Activated gamma-delta T cell treated with Interleukin-2 at 50 U/mL for 16 hours (primary cell): ENCODE measurements around the gene PPP2R2D.
A peak's percentile ranks its signal among the peaks of the same experiment; 100 is the strongest.
"Not testable (repeated sequence)": the region's sequence is repeated elsewhere in the genome, so short reads cannot be mapped to it uniquely, and the experiment has no call there.

Source experiments
- DNase-seq: peaks from one replicate; pipeline ENCODE4 v3.0.0-alpha.2; 2020

Gene PPP2R2D

DNA sequence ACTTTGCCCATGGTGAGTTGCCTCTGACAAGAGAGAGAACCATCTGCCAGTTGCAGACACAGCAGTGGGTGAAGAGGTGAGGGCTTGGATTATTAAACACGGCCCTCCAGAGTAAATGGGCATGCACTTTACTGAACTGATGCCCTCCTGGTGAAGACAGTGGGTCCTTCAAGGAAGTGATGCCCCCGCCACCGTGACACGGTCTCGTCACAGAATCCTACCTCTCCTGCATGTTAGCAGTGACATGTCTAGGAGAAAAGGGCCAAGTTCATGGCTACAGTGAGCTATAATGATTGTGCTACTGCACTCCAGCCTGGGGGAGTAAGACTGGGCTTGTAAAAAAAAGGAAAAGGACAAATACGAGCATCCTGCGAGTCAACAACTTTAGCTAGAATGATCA is 78.5 kb downstream of the PPP2R2D start:
- DNase-seq, result no peak

DNA sequence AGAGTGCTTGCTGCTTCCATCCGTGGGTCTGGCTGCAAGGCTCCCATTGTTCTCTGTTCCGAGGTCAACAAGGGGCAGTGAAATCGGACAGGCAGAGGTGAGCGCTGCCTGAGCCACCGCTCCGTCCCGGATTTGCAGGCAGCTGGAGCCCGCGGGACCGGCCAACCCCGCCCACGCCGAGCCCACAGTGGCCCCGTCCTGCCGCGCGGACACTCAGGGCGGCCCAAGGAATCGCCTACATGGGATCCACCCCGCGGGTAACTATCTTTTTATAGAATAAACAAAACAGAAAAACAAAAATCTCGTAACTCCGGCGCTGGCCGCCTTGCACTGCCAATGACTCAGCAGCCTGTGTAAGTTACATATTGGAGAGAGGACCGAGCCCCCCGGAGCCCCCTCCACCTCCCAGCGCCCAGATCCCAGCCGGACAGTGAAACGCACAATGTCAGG is 79.0 kb downstream of the PPP2R2D start:
- no peak for DNase-seq

DNA sequence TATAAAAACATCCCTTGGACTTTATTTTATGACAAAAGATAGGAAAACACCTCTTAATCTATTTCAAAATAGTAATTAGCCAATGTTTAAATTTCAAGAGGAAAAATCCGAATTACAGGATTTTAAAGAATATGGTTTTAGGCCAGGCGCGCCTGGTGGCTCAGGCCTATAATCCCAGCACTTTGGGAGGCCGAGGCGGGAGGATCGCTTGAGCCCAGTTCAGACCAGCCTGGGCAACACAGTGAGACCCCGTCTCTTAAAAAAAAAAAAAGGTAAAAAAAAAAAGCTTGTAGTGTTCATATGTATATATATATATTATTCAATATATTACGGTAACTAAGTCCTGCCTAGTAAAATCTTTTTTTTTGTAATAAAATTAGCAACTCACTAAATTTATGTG is 79.5 kb downstream of the PPP2R2D start:
- no peak for DNase-seq

DNA sequence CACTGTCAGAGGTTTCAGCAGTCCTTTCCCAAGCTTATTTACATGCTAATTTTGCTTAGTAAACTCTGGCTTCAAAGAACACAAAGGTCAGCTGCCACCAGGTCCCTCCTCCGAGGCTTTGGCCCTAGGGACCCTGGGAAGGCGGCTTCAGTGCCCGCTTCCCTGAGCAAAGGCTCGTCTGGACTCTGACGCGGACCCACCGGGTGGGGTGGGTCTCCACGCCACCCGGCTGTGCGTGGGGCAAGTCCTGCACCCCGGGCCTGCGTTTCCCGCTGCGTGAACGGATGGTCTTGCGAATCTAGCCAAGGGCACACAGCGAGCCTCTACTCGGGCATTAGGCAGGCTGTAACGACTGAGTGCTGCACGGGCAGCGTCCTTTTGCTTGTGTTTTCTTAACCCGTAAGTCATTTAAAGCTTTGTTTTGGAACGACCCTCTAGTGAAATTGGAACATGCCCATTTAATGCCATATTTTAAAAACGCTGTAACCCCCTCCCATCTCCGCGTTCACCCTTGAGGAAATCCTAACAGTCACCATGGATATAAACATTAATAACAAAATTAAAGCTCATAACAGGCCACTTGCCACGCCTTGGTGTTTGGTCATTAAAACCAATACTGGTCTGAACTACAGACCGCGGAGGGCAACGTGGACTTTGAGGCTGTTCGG is 80.1 kb downstream of the PPP2R2D start:
- no peak for DNase-seq

DNA sequence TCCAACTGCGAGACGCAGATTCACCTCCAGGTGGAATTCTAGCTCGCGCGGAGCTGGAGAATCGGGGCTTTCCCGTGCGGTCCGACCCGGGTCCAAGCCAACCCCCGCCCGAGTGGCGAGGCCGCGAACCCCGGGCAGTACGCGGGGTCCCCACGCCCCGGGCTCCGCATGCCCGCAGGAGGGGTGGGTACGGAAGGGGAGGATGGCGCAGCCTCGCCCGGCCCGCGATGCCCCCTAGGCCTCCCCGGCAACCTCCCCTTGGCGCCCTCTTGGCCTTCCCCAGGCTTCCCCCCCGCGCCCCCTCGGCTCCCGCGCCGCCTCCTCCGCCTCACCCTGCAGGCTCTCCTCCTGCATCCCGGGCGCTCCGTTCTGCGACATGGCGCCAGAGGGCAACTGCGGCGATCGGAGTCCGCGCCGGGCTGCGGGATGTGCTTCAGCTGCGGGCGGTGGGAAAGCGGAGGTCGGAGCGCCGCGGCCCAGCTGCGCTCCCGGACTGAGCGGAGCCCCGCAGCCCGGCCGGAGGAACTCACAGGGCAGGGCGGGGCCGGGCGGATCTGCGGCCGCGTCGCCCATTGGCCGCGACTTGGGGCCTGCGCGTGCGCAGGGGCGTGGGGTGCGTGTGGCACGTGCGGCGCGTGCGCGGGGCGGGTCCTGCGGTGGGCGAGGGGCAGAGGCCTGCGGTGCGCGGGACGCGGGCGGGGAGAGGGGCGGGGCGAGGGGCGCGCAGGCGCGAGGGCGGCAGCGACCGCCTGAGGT is 80.8 kb downstream of the PPP2R2D start, which contains the start of gene BNIP3:
Gene BNIP3 (minus strand): TSS at position 495 of the 756 bp plus-strand sequence. CDS start 117 bp downstream, at position 378.
- DNase-seq, result peak; percentile 94

DNA sequence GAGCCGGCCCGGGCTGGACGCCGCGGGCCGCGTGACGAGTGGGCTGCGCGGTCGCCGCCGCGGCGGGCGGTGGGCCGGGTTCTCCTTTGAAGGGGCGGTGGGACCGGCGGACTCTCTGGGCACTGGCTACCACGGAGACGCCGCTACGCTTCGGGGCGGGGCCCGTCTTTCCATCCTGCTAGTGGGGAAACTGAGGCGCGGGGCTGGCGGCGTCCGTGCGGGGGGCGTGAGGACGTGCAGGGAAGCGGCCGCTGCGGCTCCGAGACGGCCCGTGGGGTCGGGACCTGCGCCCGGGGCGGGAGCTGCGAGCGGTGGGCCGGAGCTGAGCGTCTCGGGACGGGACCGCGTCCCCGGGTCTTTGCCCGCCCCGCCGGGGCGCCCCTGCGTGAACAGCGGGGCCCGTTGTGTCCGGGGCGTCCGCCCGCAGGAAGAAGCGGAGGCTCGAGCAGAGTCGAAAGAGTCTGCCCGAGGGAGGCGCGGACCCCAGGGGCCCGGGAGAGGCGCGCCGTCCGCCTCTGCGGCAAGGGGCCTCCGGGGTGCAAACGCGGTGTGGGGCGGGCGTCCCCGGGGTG is 81.5 kb downstream of the PPP2R2D start:
- DNase-seq, result no peak

DNA sequence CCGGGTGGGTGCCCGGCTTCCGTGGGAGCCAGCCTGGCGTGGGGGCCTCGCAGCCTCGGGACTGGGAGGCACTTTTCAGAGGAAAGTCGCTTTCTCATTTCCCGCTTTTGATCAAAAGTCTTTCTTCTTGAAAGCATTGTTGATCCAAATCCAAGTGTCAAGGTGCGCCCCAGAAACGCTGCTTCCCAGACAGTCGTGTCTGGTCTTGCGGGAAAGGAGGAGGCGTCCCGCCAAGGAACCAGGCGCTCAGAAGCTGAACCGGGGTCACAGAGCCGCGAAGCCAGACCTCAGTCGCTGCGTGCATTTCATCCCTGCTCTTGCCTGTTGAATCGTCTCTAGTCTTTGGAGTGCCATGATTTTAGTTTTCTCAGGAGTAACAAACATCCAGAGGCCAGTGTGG is 82.0 kb downstream of the PPP2R2D start:
- DNase-seq, result no peak

DNA sequence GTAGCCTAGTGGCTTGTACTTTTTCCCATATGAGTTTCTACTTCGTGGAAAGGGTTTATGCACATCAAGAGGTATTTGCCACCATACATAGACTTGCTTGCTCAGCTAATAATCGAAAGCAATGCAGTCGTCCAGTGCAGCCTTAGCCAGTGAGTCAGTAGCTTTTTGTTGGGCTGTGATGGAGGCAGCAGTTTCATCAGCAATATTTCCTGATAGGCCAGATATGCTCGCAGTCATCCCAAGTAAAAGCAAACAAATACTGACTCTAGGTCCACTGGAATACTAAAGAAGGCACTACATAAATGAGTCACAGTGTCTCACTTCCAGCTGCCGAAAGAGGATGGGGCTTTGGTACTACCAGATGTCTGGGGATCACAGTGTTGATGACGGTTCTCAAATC is 83.0 kb downstream of the PPP2R2D start:
- DNase-seq, result no peak

DNA sequence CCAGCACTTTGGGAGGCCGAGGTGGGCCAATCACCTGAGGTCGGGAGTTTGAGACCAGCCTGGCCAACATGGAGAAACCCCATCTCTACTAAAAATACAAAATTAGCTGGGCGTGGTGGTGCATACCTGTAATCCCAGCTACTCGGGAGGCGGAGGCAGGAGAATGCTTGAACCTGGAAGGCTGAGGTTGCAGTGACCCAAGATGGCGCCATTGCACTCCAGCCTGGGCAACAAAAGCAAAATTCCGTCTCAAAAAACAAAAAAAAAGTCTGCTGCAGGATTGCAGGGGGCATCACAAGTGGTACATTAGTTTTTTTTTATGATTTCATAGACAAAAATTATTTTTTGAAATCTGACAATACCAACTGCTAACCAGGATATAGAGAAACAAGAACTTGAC is 86.0 kb downstream of the PPP2R2D start:
- DNase-seq, result not testable (repeated sequence)

DNA sequence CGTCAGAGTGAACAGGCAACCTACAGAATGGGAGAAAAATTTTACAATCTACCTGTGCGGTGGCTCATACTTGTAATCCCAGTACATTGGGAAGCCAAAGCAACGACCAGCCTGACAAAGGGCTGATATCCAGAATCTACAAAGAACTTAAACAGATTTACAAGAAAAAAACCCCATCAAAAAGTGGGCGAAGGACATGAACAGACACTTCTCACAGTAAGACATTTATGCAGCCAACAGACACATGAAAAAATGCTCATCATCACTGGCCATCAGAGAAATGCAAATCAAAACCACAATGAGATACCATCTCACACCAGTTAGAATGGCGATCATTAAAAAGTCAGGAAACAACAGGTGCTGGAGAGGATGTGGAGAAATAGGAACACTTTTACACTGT is 86.5 kb downstream of the PPP2R2D start:
- DNase-seq, result not testable (repeated sequence)

DNA sequence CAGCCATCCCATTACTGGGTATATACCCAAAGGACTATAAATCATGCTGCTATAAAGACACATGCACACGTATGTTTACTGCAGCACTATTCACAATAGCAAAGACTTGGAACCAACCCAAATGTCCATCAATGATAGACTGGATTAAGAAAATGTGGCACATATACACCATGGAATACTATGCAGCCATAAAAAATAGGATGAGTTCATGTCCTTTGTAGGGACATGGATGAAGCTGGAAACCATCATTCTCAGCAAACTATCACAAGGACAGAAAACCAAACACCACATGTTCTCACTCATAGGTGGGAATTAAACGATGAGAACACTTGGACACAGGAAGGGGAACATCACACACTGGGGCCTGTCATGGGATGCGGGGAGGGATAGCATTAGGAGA is 87.0 kb downstream of the PPP2R2D start:
- not testable (repeated sequence) for DNase-seq

DNA sequence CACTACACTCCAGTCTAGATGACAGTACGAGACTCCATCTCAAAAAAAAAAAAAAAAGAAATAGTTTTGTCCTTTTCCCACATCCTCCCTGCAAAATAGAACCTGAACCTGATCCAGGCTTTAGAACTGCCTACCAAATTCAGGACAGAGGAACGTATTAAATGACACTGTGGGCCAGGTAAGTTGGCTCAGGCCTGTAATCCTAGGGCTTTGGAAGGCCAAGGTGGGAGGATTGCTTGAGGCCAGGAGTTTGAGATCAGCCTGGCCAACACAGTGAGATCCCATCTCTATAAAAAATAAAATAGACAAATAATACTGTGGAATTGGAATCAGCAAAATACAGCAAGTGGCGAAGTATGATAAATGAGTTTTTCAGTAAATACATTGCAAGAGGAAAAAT is 90.9 kb downstream of the PPP2R2D start:
- no peak for DNase-seq

DNA sequence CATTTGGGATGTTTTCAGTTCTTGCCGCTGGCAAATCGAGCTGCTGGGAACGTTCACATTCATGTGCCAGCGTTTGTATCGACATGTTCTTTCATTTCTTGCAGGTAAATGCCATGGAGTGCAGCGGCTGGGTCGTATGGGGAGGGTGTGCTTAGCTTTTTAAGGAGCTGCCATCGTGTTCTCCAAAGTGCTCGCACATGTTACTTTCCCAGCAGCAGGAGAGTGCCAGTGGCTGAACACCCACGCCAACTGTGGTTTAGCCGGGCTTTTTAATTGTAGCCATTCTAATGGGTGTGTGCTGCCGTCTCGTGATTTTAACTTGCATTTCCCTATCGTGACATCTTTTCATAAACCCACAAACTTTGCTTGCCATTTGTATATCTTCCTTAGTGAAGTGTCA is 92.5 kb downstream of the PPP2R2D start:
- DNase-seq, result no peak

DNA sequence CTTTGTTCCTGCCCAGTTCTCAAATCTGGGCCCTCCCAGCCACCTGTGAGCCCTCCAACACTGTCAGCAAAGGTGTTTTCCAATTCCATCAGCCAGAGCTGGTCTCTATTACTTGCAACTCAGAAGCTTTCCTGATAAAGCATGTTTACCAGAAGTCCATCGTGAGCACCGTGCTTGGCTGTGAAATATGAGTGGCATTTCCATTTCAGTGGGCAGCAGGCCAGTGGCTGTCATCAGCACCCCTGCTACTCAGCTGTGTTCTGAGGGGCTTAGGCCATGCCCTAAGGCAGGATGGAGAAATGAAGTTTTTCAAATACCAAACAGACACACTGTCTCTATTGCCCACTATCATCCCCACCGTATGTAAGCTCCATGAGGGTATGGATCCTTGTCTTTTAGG is 93.6 kb downstream of the PPP2R2D start:
- DNase-seq, result no peak

DNA sequence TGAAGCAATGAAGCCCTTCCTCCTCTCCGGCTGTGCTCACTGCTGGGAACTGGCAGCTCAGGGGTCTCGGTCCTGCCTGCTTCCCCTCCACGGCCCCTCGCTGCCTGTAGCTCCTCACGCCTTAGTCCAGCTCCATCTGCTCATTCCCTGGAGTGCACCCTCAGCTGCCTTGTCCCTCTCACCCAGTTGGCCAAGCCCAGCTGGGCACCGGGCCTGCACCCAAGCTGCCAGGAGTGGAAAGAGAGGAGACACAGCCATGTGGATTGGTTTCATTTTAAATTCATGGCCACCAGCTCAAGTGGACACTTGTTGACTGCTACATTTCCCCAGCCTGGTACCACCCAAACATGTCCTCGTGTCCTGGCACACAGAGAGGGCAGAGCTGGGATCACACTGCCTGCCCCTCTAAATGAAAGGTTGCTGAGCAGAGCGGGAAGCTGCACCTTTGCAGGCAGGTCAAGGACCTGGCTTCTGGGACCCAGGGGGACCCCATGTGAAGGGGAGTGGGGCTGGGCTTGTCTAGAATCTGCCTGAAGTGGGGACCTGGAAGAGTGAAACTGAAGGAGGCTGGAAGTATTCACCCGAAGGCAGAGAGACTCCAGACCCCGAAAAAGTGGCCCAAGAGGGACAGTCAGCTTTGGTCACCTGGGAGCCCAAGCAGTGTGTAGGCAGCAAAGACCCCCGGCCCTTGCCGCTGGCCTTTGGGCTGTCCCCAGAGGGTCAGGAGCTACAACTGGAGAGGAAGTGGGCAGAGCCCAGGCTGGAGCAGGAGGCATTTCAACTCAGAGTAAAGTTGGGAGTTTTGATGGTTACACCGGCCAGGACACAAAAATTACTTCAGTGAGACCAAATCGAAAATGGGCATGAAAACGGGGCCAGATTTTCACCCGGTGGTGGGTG is 95.9 kb downstream of the PPP2R2D start:
- no peak for DNase-seq

DNA sequence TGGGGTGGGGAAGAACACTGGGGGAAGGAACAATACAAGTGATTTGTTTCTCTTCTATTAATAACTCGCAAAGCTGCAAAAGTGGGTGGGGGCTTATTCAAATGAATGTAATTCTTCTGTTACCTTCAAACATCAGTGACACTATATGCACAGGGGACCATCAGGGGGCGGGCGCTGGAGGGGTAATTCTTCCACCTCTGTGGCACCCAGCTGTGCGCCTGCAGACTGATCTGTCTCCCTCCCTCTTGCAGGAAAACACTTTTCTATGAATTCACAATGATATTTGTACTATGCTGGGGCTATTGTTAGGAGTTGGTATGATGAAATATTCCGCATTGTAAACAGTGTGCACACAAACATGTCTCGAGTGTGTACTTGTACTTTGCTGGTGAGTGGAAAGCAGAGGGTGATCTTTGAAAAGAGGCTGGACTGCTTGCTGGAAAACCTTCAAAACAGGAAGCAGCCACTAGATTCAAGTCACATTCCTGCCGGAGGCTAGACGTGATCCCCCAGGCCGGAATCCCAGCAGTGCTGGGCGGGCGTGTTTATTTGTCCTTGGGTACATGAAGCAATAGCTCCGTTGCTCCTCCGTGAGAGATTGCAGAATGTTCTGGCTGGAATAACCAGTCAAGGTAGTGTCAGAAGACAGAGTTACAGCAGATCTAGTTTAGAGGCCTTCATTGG is 96.7 kb downstream of the PPP2R2D start:
- no peak for DNase-seq

DNA sequence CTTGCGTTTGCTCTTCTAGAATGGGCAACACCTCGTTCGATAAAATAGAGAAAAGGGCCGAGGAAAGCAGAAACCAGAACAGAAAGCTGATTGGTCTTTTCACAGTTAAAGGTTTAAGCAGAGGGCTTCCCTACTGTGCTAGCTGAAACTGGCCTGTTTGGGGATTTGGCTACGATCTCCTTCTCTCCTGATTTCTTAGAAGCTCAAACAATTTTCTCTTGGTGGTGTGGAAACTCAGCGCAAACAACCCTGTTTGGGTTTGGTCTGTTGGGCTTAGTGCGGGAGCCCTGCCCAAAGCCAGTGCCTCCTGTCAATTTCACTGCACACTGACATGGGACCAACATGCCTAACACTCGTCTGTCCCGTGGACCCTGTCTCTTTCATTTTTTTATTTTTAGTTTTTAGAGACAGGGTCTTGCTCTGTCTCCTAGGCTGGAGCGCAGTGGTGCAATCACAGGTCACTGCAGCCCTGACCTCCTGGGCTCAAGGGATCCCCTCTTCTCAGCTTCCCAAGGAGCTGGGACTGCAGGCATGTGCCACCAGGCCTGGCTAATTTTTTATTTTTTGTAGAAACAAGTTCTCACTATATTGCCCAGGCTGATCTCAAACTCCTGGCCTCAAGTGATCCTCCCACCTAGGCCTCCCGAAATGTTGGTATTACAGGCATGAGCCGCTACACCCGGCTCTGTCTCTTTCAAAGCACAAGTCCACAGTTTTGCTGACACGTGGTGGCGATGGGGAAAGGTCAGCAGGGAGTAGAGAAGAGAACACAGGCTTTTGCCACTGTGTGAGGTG is 97.4 kb downstream of the PPP2R2D start:
- DNase-seq, result no peak

DNA sequence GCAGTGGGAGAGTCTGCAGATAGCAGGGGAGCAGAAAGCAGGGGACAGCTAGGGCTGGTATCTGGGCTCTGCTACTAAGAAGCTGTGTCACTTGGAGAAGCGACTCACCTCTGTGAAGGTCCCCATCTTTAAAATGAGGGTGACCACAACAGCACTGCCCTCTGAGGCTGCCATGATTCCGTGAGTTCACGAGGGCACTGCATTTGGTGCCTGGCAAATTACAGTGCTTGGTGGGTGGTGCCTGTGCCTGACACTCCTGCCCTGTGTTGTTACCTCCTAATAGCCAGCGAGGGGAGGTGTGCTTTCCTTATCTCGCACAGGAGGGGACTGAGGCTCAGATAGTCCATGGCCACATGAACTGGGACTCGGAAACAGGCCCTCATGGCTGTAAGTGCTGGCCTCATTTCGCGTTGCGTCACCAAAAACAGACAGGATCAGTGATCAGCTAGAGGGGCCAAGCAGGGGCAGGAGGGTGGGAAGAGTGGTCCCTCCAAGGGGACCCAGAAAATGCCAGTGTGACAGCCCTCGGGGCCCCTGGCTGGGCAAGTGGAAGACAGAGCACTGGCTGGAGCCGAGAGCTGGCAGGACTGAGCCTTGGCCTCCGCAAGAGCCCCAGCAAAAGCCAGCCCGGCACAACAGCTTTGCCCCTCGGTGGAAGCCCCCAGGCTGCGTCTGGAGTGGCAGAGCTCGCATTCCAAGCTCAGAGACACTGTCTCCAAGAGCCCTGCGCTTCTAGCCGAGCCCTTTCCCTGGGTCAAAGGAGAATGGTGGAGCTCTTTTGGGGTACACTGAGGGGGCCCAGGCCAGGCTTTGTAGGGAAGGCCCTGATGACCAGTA is 98.3 kb downstream of the PPP2R2D start:
- DNase-seq, result no peak

DNA sequence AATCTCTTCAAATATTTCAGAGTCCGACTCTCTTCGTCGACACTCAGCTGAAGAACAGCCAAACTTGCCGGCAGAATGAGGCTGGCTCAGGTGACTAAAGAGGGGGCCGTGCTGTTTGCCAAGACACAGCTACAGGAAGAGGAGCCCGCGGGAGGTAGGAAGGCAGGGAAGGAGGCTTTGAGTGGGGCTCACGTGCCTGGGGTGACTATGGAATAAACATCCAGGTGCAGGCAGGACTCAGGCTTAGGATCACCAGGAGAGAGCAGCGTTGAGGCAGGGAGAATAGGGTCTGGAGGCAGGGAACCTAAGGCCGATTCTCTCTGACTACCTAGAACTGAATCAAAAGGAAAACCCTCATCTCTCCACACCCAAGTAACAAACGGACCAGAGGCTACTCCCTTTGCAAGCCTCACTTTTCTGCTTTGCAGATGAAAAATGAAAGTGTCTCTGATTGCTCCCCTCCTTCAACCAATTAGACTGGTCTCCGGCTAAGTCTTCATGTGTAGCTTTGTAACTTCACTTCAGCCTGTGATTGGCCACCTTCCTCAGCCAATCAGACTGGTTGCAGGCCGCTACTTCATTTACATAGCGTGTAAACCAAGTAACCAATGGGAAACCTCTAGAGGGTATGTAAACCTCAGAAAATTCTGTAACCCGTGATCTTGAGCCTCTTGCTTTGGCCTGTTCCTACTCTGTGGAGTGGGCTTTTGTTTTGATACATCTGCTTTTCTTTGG is 100.6 kb downstream of the PPP2R2D start:
- no peak for DNase-seq

DNA sequence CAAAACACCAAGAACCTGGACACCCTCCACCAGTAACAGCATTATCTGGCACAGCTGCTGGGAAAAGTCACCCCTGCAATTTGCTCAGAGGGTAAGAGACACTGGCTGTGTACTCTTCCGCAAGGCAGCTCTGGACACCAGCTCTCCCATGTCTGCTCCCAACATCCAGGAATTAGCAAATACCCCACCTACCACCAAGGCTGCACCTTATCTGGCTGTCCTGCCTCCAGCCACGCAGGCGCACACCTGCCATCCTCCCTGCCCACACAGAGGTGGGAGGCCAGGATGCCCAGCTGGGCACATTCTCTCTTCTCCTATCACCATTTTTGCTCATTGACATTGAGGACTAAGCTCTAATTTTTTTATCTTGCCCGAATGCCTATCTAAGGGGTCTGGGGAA is 101.2 kb downstream of the PPP2R2D start:
- DNase-seq, result no peak
